Measurements from ENCODE around the gene COASY. TPM values are rescaled to one million over a fixed set of nuclear protein-coding genes. Genes with fewer than 3 reads are reported as not detected.

Gene COASY
- polyA plus RNA-seq, 1 of the 3 experiments (the other 2 are of a cell fraction), result 69.4 TPM

- ChIA-PET POLR2A (no interaction called here), CTCF (interaction anchor here (0.7 to 4.2 kb wide), 4 partner anchors 8 to 177 kb away, joined by 3 to 26 read pairs (median 4); no protein-coding TSS in a partner anchor)
- Histone ChIP-seq H3K4me2 (no peak overlapping the region), H3K36me3 (replicated peaks in 1 of 2; ENCODE audit: control insufficient read depth in 1 of 2, insufficient read depth in 2 of 2, low read length in 1 of 2) (peaks cover 44 to 53% of the 10 kb centered on the region in 2 experiments), H3K4me1 (ENCODE audit: control insufficient read depth in 1 of 2, insufficient read depth in 2 of 2, low read depth in 1 of 2, low read length in 1 of 2) (no peaks in the 10 kb centered on the region), H3K27ac (ENCODE audit: low read depth in 2 of 2, low read length in 1 of 2) (no peak overlapping the region), H3K9ac (no peak overlapping the region), H3K27me3 (ENCODE audit: insufficient read depth) (no peaks in the 10 kb centered on the region), H3K9me3 (no peaks in the 10 kb centered on the region), H3K9me2 (no peaks in the 10 kb centered on the region), H3K4me3 (ENCODE audit: low read depth in 2 of 2, low read length in 1 of 2) (no peak overlapping the region), H3F3A (replicated peaks; ENCODE audit: insufficient read depth) (no peaks in the 10 kb centered on the region), H3K79me2 (ENCODE audit: insufficient read depth) (peaks cover 13% of the 10 kb centered on the region; the same call in 1 of the 2 replicates), H2AFZ (ENCODE audit: low read depth) (no peak overlapping the region), H4K20me1 (ENCODE audit: insufficient read depth) (no peaks in the 10 kb centered on the region)
- 89% methylated on average over 7 of the region's 7 CpGs for WGBS (ENCODE audit: low lambda C conversion rate)
- DNase-seq, result no peak
- TF ChIP-seq RCOR1 (IDR thresholded peaks at IDR 0.05; ENCODE audit: low read length), result no peak
Measured at GRCh38 chr17:42586514-42587230, 24.7 kb downstream of the COASY start.

- Histone ChIP-seq H3F3A (replicated peaks; ENCODE audit: insufficient read depth) (no peaks in the 10 kb centered on the region), H3K79me2 (ENCODE audit: insufficient read depth) (peaks cover 55% of the 10 kb centered on the region), H3K9ac (no peak overlapping the region), H4K20me1 (ENCODE audit: insufficient read depth) (peaks cover 15% of the 10 kb centered on the region; the same call in 1 of the 2 replicates), H2AFZ (ENCODE audit: low read depth) (no peak overlapping the region), H3K36me3 (replicated peaks in 1 of 2; ENCODE audit: control insufficient read depth in 1 of 2, insufficient read depth in 2 of 2, low read length in 1 of 2) (peaks cover 24 to 36% of the 10 kb centered on the region in 2 experiments), H3K27me3 (ENCODE audit: insufficient read depth) (no peaks in the 10 kb centered on the region), H3K9me3 (no peaks in the 10 kb centered on the region), H3K4me1 (ENCODE audit: control insufficient read depth in 1 of 2, insufficient read depth in 2 of 2, low read depth in 1 of 2, low read length in 1 of 2) (no peaks in the 10 kb centered on the region; a peak in 1 of 4 replicates), H3K4me2 (no peak overlapping the region), H3K9me2 (no peaks in the 10 kb centered on the region), H3K4me3 (ENCODE audit: low read depth in 2 of 2, low read length in 1 of 2) (no peak overlapping the region), H3K27ac (ENCODE audit: low read depth in 2 of 2, low read length in 1 of 2) (no peak overlapping the region)
- ChIA-PET CTCF (interaction anchor here (1.0 to 3.6 kb wide), 2 partner anchors 13 to 83 kb away, joined by 3 to 22 read pairs; partner anchors contain the start of gene PSMC3IP), POLR2A (no interaction called here)
- 100% methylated on average over 2 of the region's 2 CpGs for whole genome bisulfite sequencing (ENCODE audit: low lambda C conversion rate)
- DNase-seq, result no peak
- TF ChIP-seq TAF1 (IDR thresholded peaks at IDR 0.05; ENCODE audit: borderline replicate concordance, low read depth, low read length), result no peak
- TF ChIP-seq JUND (IDR thresholded peaks at IDR 0.05), result no peak
- TF ChIP-seq USF1 (IDR thresholded peaks at IDR 0.05; ENCODE audit: borderline replicate concordance, low read depth), result no peak
- TF ChIP-seq SIN3A (IDR thresholded peaks at IDR 0.05; ENCODE audit: borderline replicate concordance, low read depth, low read length), result no peak
- TF ChIP-seq YY1 (IDR thresholded peaks at IDR 0.05; ENCODE audit: low read depth), result no peak
- TF ChIP-seq FOXM1 (IDR thresholded peaks at IDR 0.05; ENCODE audit: low read depth), result no peak
- no peak for TF ChIP-seq NRF1 (IDR thresholded peaks at IDR 0.05; ENCODE audit: low read depth, low read length)
- no peak for TF ChIP-seq TCF12 (IDR thresholded peaks at IDR 0.05)
- TF ChIP-seq PBX3 (IDR thresholded peaks at IDR 0.05), result no peak
- no peak for TF ChIP-seq USF2 (IDR thresholded peaks at IDR 0.05; ENCODE audit: borderline replicate concordance, low read depth, low read length)
- no peak for TF ChIP-seq REST (IDR thresholded peaks at IDR 0.05; ENCODE audit: low read depth, low read length)
- TF ChIP-seq TEAD4 (IDR thresholded peaks at IDR 0.05; ENCODE audit: borderline replicate concordance, insufficient read depth), result no peak
- TF ChIP-seq CTCF (IDR thresholded peaks at IDR 0.05), result no peak
Measured at GRCh38 chr17:42590886-42591285, 28.9 kb downstream of the COASY start.
